Stimulated activated CD8-positive, alpha-beta memory T cell treated with anti-CD3 and anti-CD28 coated beads, Interleukin-2, amount 100 ng/mL, for 1 hour (primary cell): Measurements from ENCODE around the gene QRICH1.
A peak's percentile ranks its signal among the peaks of the same experiment; 100 is the strongest.

Experiments
- DNase-seq, 2 donors: peaks; one replicate each; pipeline ENCODE4 v3.0.0-alpha.2; 2020; ENCODE audit warnings: low read depth in 2 of 2

QRICH1 gene

DNA sequence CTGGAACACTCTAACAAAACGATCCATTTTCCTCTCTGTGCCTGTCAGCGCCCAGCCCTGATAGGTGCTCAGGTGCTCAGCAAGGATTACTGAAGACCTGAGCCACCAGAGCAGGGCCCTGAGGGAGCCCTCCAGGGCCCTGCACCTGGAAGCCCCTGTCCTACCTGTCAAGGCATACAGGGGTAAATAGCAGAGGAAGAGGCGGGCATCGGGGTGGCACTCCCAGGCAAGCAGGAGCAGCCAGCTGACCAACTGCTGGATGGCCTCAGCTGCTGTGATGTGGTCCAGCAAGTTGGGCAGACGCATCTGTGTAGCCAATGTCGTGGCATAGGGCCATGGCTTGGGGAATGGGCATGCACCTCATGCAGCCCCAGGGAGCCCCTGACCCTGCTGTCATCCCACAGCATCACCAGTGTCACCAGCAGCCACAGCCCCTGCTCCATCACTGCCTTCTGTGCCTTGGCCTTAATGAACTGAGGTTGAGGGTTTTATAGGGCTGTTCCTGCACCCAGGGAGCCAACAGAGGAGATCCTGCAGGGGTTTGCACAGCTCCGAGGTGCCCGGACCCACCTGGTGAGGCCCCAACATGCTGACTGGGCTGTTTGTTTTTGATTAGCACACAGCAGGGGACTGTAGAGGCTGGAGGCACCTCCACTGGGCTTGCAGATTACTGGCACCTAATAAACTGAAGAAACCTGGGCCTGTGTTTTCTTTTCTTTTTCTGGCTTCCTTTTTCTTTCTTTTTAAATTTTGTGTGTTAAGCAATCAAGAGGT is 94.6 kb downstream of the QRICH1 start:
- no peak for DNase-seq

DNA sequence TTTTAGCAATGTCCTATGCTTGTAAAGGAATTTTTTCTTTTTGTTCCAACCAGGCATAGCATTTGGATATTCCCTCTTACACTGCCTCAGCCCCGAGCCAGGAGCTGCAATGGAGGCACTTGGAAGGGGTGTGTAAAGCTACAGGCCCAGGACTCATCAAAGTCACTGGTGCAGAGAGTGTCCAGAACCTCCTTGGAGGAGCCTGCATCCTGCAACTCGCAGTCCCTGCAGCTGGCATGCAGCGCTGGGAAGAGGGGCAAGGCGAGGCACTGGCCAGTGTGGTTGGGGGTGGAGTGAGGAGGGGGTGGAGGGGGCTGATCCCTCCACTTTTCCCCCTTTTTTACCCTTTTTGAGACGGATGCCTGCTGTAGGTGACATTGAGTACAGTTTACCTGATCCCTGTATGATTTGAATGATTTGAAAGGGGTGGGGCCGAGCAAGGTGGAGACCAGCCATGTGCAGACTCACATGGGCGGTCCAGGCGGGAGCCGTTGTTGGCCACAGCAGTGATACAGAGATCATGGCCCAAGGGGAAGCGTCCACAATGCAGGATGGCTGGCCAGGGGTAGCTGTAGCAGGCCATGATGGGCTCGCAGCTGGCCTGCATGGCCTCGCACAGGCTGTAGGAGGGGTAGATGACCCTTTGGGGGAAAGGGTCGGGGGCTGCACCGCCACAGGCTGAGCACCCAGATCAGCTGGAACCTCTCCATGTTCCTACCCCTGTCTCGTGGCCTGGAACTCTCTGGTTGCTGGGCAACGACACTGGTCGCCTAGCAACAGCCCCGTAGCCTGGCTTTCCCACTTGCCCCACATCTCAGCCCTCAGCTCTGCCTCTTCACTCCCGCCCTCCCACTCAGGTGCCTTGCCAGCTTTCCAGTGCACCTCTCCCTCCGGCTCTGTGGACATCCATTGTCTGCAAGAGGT is 95.9 kb downstream of the QRICH1 start:
- DNase-seq = no peak

DNA sequence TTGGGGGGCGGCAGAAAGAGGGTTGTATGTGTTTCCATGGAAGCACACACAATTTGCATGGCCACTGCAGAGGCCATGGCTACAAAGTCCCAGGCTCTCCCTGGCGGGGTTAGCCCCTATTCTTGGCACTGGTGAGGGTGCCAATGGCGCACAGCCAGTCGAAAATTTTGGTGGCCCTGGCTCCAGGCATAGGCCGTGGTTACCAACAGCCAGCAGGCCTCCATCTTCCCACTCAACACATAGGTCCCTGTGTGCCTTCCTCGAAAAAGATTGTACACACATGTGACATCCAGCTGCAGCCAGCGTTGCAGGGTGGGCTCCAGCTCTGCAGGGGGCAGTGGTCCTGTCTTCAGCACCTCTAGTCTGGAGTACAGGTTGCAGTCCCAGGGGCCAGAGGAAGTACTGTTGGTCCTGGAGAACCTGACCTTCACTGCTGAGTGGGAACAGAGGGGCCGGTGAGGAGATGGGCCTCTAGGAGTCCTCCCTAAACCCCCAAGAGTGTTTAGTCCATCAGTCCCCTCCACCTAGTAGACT is 96.7 kb downstream of the QRICH1 start:
- DNase-seq = no peak

DNA sequence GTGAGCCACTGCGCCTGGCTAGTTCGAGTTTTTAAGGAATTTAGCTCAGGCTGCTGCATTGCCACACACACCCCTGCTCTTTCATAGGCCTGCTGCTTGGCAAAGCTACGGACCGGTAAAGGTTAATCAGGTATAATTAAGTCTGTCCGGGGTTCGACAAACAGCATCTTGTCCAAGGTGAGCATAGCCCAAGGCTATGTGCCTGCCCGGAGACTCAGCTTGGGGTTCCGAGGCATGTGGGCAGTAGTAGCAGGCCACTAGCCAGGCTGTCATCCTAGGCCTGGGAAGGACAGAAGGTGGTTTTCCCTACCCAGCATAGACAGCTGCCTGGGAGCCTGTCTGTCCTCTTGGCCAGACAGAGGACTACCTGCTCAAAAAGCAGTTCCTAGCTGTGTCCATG is 97.2 kb downstream of the QRICH1 start:
- no peak for DNase-seq

DNA sequence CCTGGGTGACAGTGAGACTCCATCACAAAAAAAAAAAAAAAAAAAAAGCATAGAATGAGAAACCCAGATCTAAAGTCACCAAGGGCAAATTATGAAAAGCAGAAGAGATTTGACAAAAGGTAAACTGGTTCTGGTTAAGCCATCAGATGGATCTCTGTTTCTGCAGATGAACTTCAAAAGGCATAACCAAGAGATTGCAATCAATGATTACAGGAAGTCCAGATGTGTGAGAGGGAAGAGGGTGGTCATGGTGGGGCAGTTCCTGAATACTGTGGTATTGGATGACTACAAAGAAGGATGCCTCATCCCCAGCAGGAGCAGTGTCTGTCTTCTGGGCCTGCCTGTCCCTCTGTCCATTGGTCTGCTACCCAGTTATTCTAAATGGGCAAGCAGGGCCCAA is 100.0 kb downstream of the QRICH1 start:
- DNase-seq = no peak

DNA sequence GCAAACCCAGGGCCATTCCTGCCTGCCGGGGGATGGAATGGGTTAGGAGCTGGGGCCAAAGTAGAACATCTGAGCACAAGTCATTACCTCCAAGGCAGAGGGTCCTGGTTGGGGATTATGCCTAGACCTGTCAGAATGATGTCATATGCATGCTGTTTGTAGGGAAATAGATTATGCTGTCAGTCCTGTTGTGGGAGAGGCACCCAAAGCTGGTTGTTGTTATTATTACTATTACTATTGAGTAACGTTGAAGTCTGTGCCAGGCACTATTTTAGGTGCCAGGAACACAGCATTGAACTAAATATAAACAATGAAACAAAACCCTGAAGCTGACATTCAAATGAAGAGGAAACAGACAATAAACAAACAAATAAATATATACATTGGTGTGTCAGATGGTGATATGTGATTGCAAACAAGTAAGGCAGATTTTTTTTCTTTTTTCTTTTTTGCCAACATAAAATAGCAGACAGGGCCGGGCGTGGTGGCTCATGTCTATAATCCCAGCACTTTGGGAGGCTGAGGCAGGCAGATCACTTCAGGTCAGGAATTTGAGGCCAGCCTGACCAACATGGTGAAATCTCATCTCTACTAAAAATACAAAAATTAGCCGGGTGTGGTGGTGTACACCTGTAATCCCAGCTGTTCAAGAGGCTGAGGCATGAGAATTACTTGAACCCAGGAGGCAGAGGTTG is 101.9 kb downstream of the QRICH1 start:
- DNase-seq = no peak

DNA sequence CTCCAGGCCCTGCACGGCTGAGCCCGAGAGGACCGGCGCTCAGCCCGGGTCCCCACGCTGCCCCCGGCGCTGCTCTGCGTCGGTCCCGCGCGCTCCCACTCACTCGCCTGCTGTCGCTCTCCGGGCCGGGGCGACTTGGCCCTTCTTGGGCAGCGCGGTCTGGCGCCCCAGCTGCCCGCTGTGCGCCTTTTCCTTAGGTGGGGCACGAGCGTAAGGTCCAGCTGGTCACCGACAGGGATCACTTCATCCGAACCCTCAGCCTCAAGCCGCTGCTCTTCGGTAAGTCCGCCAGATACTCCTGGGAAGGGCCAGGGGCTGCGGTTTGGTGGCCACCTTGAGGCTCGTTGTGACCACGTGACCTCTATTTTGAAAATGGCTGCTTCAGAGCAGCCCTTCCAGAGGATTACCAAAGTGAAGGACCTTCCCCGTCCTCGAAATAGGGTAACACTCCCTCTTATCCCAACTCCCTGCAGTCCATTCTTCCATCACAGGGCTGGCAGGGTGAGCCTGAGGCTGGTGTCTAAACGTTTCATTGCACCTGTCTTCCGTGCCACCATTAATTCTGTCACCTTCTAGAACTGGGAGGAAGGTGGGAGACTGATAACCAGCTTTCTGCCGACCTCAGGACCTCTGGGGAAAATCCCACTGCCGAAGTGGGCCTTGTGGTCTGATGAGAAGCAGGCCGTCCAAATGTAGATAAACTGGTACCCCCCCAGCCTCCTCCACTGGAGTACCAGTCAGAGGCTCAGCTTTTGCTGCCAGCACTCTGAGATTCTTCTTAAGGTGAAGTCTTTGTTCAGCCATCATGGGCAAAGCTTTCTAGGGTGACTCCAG is 103.0 kb downstream of the QRICH1 start:
- DNase-seq = no peak

DNA sequence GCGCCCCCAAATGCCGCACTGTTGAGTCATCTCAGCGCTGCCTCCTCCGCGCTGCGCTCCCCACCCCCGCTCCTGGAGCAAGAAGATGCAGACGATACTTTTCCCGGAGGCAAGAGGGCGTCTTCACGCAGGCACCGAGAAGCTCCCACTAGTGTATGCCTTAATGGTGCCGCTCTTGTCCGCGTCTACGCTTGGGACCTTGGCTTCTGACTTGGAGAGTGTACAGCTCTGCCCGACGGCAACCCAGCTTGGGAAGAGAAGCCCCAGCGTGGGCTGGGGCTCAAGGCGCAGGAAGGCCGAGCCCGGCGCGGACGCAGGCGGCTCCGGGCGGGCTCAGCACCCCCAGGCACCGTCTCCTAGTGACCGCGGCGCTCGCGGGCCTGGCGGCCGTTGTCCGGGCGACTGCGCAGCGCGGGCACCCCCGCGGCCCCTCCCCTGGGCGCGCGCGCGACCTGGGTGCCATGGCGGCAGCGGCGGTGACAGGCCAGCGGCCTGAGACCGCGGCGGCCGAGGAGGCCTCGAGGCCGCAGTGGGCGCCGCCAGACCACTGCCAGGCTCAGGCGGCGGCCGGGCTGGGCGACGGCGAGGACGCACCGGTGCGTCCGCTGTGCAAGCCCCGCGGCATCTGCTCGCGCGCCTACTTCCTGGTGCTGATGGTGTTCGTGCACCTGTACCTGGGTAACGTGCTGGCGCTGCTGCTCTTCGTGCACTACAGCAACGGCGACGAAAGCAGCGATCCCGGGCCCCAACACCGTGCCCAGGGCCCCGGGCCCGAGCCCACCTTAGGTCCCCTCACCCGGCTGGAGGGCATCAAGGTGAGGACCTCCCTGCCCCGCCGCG is 103.9 kb downstream of the QRICH1 start, which contains the start of gene P4HTM:
Gene P4HTM, plus strand, starts transcription at position 446 of the 840 bp plus-strand sequence. Its CDS starts 16 bp downstream, at position 462.
- DNase-seq = peak; percentile 50 to 63

DNA sequence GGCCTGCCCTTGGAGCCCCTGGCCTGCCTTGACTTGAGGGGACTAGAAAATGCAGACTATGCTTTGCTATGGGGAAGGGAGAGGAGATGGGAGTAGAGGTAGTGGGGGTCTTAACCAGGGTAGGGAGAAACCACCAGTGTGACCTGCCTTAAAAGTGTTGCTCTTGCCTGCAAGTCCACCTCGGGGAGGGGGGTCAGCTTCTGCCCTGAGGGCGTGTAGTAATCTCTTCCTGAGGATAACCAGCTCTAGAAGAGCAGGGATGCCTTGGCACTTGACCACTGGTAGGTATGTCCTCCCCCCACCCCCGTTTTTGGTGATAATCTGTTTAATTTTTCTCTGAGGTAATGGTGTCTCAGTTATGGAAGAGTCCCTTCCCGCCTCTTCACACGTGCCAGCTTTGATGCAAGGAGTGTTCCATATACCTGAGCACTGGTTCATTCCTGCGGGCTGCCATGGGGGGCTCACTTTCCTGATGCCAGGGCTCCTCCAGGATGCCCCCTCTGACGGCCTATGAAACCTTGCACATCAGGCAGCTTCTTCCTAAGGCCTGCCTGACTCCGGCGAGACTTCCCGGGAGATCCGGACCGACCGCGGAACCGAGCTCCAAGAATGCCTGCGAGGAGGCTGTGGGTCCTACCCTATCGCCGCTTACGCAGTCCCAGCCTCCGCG is 104.6 kb downstream of the QRICH1 start:
- DNase-seq = no peak

DNA sequence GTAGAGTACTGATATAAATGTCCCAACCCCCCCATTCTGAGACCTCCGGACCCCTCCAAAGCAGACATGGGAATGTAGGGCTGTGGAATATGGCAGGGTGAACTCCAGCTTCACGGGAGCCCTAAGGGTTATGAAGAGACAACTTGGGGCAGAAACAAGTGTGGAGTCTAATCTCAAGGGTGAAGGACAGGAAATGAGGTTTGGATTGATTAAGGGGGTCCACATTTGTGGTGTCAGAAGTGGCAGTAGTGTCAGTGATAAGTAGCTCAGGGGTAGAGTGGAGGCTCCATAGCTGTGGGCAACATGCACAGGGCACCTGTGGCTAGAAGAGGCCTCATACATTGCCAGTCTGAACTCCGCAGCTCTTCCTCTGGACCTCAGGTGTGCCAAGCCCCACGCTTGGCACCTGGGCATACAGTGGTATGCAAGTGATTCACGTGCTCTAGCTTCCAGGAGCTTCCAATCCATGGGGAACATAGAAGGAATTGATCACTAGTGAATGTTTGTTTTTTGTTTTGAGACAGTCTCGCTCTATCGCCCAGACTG is 108.0 kb downstream of the QRICH1 start:
- DNase-seq = no peak

DNA sequence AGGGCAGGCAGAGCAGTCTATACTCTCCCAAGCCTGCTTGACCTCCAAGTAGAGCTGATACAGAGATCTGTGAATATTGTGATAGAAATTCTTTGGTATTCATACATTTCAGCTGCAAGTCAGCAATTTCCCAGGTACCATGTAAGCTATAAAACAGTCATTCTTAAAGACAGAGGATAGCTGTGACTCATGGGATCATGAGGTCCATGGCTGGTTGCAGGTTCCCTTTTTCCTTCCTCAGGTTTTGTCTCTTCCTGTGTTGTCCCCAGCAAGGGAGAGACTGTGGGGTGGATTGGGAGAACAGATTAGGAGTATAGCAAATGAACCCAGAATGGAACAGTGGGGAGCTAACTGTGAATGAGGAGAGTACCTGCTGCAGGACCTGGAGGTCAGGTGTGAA is 109.2 kb downstream of the QRICH1 start:
- DNase-seq = no peak

DNA sequence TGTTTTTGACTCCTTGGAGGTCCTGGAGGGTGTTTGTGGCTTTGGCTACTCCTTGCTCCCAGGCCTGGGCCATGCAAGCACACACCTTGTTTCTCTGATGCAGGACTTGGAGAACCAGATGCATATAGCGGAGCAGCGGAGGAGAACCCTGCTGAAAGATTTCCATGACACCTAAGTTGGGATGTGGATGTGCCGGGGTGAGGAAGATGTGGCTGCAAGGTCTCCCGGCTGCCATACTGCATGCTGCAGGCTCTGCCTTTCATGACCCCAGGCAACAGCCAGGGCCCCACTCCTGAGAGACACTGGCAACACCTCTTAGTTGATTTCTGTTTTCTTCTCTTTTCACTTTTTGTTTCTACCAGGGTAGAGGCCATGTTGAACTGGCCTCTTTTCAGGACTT is 110.8 kb downstream of the QRICH1 start:
- DNase-seq = no peak

DNA sequence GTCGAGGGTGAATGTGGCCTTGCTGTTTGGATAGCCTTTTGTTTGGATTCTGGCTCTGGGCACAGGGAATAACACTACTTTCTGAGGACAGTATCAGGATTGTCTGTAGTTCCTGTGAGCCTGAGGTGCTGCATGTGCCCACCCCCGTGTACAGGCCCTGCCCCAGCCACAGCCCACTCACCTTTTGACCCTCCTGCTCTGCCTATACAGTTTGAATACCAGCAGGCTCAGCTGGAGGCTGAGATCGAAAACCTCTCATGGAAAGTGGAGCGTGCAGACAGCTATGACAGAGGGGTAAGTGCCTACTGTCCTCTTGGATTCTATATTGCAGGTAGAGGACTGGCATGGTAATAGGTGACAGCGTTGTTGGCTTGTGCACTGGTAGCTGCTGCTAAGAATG is 111.2 kb downstream of the QRICH1 start:
- DNase-seq = no peak

DNA sequence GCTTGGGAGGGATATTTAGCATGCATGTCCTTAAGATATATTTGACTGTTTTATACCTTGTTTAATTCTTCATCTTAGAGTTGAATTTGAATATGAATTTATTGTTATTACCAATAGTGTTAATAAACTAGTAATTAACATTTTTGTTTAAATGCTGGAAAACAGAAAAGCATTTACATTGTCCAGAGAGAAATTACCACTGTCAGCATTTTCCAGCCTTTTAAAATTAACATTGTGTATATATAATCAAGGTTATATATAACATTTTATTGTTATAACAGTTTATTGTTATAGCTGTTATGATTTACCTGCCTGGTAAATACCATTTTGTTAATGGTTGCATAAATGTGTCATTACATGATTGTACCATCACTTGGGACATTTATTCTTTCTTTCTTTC is 111.9 kb downstream of the QRICH1 start:
- DNase-seq = no peak

DNA sequence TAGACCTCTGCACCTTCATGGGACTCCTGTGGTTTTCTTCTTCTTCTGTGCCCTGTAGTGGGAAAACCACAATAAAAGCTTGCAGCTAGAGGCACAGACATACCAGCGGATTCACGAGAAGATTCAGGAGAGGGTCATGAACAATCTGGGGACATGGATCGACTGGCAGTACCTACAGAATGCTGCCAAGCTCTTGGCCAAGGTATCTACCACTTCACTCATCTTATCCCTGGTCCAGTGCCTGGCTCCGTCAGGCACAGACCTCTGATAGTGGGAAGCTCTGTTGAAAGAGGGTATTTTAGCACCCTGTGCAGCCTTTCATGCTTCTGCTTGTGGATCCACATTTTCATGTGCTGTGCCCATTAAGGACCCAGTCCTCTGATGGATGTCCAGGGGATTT is 113.6 kb downstream of the QRICH1 start:
- no peak for DNase-seq
